K562 (cell line): ENCODE data around the gene DTL. TPM values are rescaled to one million over a fixed set of nuclear protein-coding genes. Genes with fewer than 3 reads are reported as not detected.

Source experiments
- ATAC-seq: fragments of 200-7000 bp; cut with Tn5 transposase; 3 replicates; pipeline ENCODE4 v1.9.1; 2020; ENCODE audit warnings: moderate library complexity
- BruUV-seq: library from RNA; stranded (reverse); fragments of 400-500 nt; replicated peaks from 2 replicates; lab custom pipeline; 2021; lab: Mats Ljungman, UMichigan
- CTCF ChIA-PET: fragments of 300-600 bp; formaldehyde crosslinking; extraction: SDS; loops from one replicate; lab custom pipeline; 2021; ENCODE audit warnings: low intra/inter-chr PET ratio; lab: Yijun Ruan, JAX
- POLR2A ChIA-PET: fragments of 300-600, 350-650 bp; sonication (Branson Sonifier 250); formaldehyde crosslinking; extraction: SDS; loops from one replicate; lab custom pipeline; 2021; ENCODE audit warnings: antibody characterized with exemption, inconsistent platforms; lab: Yijun Ruan, JAX
- DNase-seq, 4 experiments: peaks; one replicate each; pipeline versions ENCODE4 v3.0.0 to v3.0.0-alpha.2; 2011 to 2018; ENCODE audit warnings: low spot score in 3 of 4, mixed read lengths in 3 of 4; ENCODE audit errors: extremely low read depth in 1 of 4
- FAIRE-seq: peaks from 2 replicates; lab custom pipeline; 2011; peaks lifted over from hg19 to GRCh38; lab: Jason Lieb, UNC
- H2AFZ ChIP-seq: 2 replicates; pipeline ENCODE4 v1.6.0; 2011; ENCODE audit warnings: low read depth, low read length, control low read depth, inconsistent platforms
- H3K27ac ChIP-seq: fragments of 200-600 bp; 3 replicates; pipeline ENCODE4 v1.8.0; 2011; ENCODE audit warnings: low read depth, mild to moderate bottlenecking, control low read depth, inconsistent platforms, low read length, moderate library complexity, mixed read lengths; ENCODE audit errors: extremely low read depth
- H3K27me3 ChIP-seq, 2 experiments: fragments of 300-600 bp in 1 of 2; 2 replicates in 1 of 2; 3 replicates in 1 of 2; pipeline versions ENCODE4 v1.6.0 to v1.8.0; 2011; ENCODE audit warnings: inconsistent platforms in 2 of 2, low read length in 2 of 2, mild to moderate bottlenecking in 1 of 2, mixed read lengths in 1 of 2, moderate library complexity in 1 of 2; ENCODE audit not compliant: control insufficient read depth in 2 of 2, insufficient read depth in 2 of 2
- H3K36me3 ChIP-seq: fragments of 300-600 bp; 3 replicates; pipeline ENCODE4 v1.8.0; 2011; ENCODE audit warnings: mild to moderate bottlenecking, low read length, inconsistent platforms; ENCODE audit not compliant: control insufficient read depth, insufficient read depth
- H3K4me1 ChIP-seq, 2 experiments: fragments of 200-600 bp in 1 of 2; replicated peaks in 1 of 2; 2 replicates in 1 of 2; 3 replicates in 1 of 2; pipeline versions ENCODE4 v1.5.1 to v1.8.0; 2011; ENCODE audit warnings: inconsistent platforms in 2 of 2, low read length in 2 of 2, mild to moderate bottlenecking in 1 of 2, mixed read lengths in 1 of 2, moderate library complexity in 1 of 2; ENCODE audit not compliant: control insufficient read depth in 2 of 2, insufficient read depth in 2 of 2
- H3K4me2 ChIP-seq: 2 replicates; pipeline ENCODE4 v1.6.1; 2011; ENCODE audit warnings: low read length, control low read depth, inconsistent platforms, mixed read lengths; ENCODE audit not compliant: insufficient read depth
- H3K4me3 ChIP-seq: fragments of 200-600 bp; sonication (generic), shearing (Covaris generic); 2 replicates; pipeline ENCODE4 v1.5.1; 2016; ENCODE audit warnings: control low read depth, inconsistent platforms
- H3K79me2 ChIP-seq: fragments of 200-600 bp; 3 replicates; pipeline ENCODE4 v1.8.0; 2011; ENCODE audit warnings: low read length, inconsistent platforms; ENCODE audit not compliant: control insufficient read depth, insufficient read depth
- H3K9ac ChIP-seq, 2 experiments: 2 replicates each; pipeline versions ENCODE4 v1.6.0 to v1.6.1; 2011; ENCODE audit warnings: low read depth in 2 of 2, low read length in 2 of 2, control low read depth in 1 of 2, inconsistent platforms in 1 of 2, mild to moderate bottlenecking in 1 of 2, mixed read lengths in 1 of 2; ENCODE audit not compliant: insufficient read depth in 1 of 2
- H3K9me1 ChIP-seq: one replicate; pipeline ENCODE4 v1.6.0; 2011; ENCODE audit warnings: inconsistent platforms, mild to moderate bottlenecking, low read length, moderate library complexity; ENCODE audit not compliant: control insufficient read depth, insufficient read depth
- H3K9me3 ChIP-seq: replicated peaks from 2 replicates; pipeline ENCODE4 v1.5.1; 2011; ENCODE audit warnings: low read depth, low read length, inconsistent platforms; ENCODE audit not compliant: control insufficient read depth, insufficient read depth
- H4K20me1 ChIP-seq: replicated peaks from 2 replicates; pipeline ENCODE4 v1.6.1; 2011; ENCODE audit warnings: low read length, inconsistent platforms, mixed read lengths; ENCODE audit not compliant: control insufficient read depth, insufficient read depth
- ASH1L ChIP-seq: fragments of 450-650 bp; IDR thresholded peaks from 2 replicates; pipeline ENCODE4 v1.6.1; 2018; ENCODE audit warnings: borderline replicate concordance, mild to moderate bottlenecking, low read depth; ENCODE audit not compliant: partially characterized antibody
- CCAR2 ChIP-seq: fragments of 200-400 bp; formaldehyde crosslinking; IDR thresholded peaks from 2 replicates; pipeline ENCODE4 v1.6.1; 2017; ENCODE audit warnings: mild to moderate bottlenecking, low read depth, low read length
- ELF2 ChIP-seq: fragments of 250-450 bp; sonication (Bioruptor Pico); IDR thresholded peaks from 2 replicates; pipeline ENCODE4 v1.5.0; 2021; ENCODE audit warnings: mild to moderate bottlenecking
- FOXK1 ChIP-seq: sonication (generic); formaldehyde crosslinking; IDR thresholded peaks from 2 replicates; pipeline ENCODE4 v1.8.0; 2022; ENCODE audit warnings: missing genetic modification reagents, mild to moderate bottlenecking, borderline replicate concordance
- GATA2 ChIP-seq: sonication (generic); formaldehyde crosslinking; IDR thresholded peaks from 2 replicates; pipeline ENCODE4 v1.4.0; 2020; ENCODE audit warnings: mild to moderate bottlenecking, missing genetic modification reagents
- HCFC1 ChIP-seq: IDR thresholded peaks from 2 replicates; pipeline ENCODE4 v1.6.1; 2012; ENCODE audit warnings: low read depth, low read length, improper control_type of control experiment
- HDAC1 ChIP-seq, 2 experiments: fragments of 450-650 bp; IDR thresholded peaks; 2 replicates each; pipeline ENCODE4 v1.6.1; 2016 to 2017; ENCODE audit warnings: inconsistent platforms in 1 of 2, mild to moderate bottlenecking in 1 of 2, moderate library complexity in 1 of 2
- JUNB ChIP-seq: fragments of 450-650 bp; formaldehyde crosslinking; conservative IDR thresholded peaks from 2 replicates; pipeline ENCODE4 v1.4.0; 2020; ENCODE audit warnings: mild to moderate bottlenecking
- POLR2G ChIP-seq: fragments of 200-400 bp; formaldehyde crosslinking; IDR thresholded peaks from 2 replicates; pipeline ENCODE4 v1.6.1; 2017; ENCODE audit warnings: low read depth, mild to moderate bottlenecking, antibody characterized with exemption, low read length, moderate library complexity
- RFX5 ChIP-seq: IDR thresholded peaks from 2 replicates; pipeline ENCODE4 v1.6.1; 2011; ENCODE audit warnings: low read depth, mild to moderate bottlenecking, improper control_type of control experiment, low read length
- SMARCA4 ChIP-seq: fragments of 450-650 bp; IDR thresholded peaks from 2 replicates; pipeline ENCODE4 v1.6.1; 2016
- SRSF9 ChIP-seq: fragments of 200-400 bp; formaldehyde crosslinking; IDR thresholded peaks from 2 replicates; pipeline ENCODE4 v1.6.1; 2017; ENCODE audit warnings: low read depth, low read length, borderline replicate concordance
- TRIM28 ChIP-seq: fragments of 450-650 bp; IDR thresholded peaks from 2 replicates; pipeline ENCODE4 v1.6.1; 2017
- ZBTB8A ChIP-seq: fragments of 450-650 bp; IDR thresholded peaks from 2 replicates; pipeline ENCODE4 v1.6.1; 2018; ENCODE audit warnings: mild to moderate bottlenecking, moderate library complexity; ENCODE audit not compliant: partially characterized antibody
- ZFX ChIP-seq: sonication (generic); formaldehyde crosslinking; IDR thresholded peaks from 2 replicates; pipeline ENCODE4 v1.8.0; 2022; ENCODE audit warnings: mild to moderate bottlenecking, missing genetic modification reagents, moderate library complexity
- ZNF311 ChIP-seq: fragments of 250-450 bp; sonication (Bioruptor Pico); IDR thresholded peaks from 2 replicates; pipeline ENCODE4 v1.4.0; 2020; ENCODE audit warnings: mild to moderate bottlenecking, moderate library complexity
- ZNF551 ChIP-seq: fragments of 250-450 bp; sonication (Bioruptor Pico); IDR thresholded peaks from 2 replicates; pipeline ENCODE4 v1.5.0; 2021; ENCODE audit warnings: mild to moderate bottlenecking, moderate library complexity
- WGBS: fragments of 100-300 bp; shearing (Covaris generic); methylation state at CpG from one replicate; pipeline ENCODE4 v1.1.6; 2016; ENCODE audit warnings: low coverage, mixed read lengths; ENCODE audit not compliant: insufficient coverage; ENCODE audit errors: missing lambda C conversion rate; 5-methylcytosine and 5-hydroxymethylcytosine counted together
- in situ Hi-C: fragments of 300-500 bp; cut with MboI; formaldehyde crosslinking; loops from 4 replicates; pipeline ENCODE4 v1.15.0; 2018; ENCODE audit warnings: inconsistent platforms, mixed read lengths
- intact Hi-C: fragments of 100-400 bp; cut with micrococcal nuclease; formaldehyde crosslinking; loops from 2 replicates; pipeline ENCODE4 v1.14.2; 2022
- polyA plus RNA-seq, 8 experiments: library from polyadenylated mRNA; depleted of rRNA in 4 of 8; stranded (reverse) in 5 of 8; unstranded in 3 of 8; fragments of >200 nt; fragmentation: Nextera tagmentation in 2 of 8; fragmentation: Illumina TruSeq in 1 of 8; extraction: Ambion mirVana in 2 of 8; extraction: Trizol in 1 of 8; gene quantifications; 2 replicates each; pipeline versions ENCODE4 v1.2.1 to v1.2.3, GENCODE V29; 2011 to 2014; ENCODE audit warnings: inconsistent platforms in 1 of 8, missing spikeins in 1 of 8
- total RNA-seq, 7 experiments: library from RNA; depleted of rRNA in 6 of 7; stranded (reverse); fragments of >200 nt in 6 of 7; fragmentation: Illumina TruSeq in 2 of 7; extraction: Trizol in 2 of 7; gene quantifications; 2 replicates each; pipeline versions ENCODE4 v1.2.1 to v1.2.3, GENCODE V29; 2011 to 2021; ENCODE audit warnings: low replicate concordance in 1 of 7
- TF ChIP-seq, protein P1 (sequence below): fragments of 250-450 bp; sonication (Bioruptor Pico); IDR thresholded peaks from 2 replicates; pipeline ENCODE4 v1.4.0; 2020; ENCODE audit warnings: mild to moderate bottlenecking, moderate library complexity, borderline replicate concordance
- TF ChIP-seq, protein P2 (sequence below): conservative IDR thresholded peaks from 2 replicates; pipeline ENCODE4 v1.6.1; 2011; ENCODE audit warnings: low read depth, mild to moderate bottlenecking, low read length; ENCODE audit not compliant: control insufficient read depth

DTL gene
- total and polyA plus RNA-seq, 9 of the 15 experiments (the other 6 are each of a cell fraction or from before 2014, with no cell fraction given) = 38.3 to 81.0 (median 63.2) TPM

DNA sequence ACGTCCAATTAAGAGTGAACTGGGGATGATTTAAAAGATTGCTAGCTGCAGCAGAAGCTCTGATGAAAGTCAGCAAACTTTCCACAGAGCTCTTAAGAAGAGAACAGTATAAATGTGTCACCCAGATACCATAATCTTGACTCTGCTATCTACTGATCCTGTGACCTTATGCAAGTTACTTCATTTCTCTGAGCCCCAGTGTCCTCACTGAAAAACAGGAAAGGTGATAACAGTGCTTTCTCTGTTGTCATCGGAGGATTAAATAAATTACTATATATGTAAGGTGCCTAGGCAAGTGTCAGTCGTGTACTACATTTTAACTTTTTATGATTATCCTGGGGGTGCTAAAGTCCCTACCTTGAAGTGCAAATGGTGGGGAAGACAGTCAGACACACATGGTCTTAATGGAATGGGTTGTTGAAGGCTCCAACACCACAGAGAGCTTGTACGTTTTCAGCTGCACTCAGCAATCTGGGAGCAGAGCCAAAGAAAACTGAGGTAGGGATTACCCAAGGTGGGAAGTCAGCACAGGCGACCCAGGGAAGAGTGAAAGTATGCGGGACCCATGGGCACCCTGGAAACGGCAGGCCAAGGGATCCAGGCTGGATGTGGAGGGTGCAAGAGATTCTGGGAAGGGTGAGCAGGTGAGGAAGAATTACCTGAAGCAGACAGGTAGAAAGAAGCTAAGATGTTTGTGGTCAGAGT, 82.8 kb downstream of the DTL start (continued):
- TF ChIP-seq JUNB (CRISPR knock-in tag) (no peak), TRIM28 (no peak), POLR2G (no peak), FOXK1 (CRISPR knock-in tag) (no peak), SMARCA4 (peak; percentile 49; the same call in 1 of the 2 replicates), HCFC1 (no peak), ASH1L (no peak)
- TF ChIP-seq, all 486 proteins: peak for 30

DNA sequence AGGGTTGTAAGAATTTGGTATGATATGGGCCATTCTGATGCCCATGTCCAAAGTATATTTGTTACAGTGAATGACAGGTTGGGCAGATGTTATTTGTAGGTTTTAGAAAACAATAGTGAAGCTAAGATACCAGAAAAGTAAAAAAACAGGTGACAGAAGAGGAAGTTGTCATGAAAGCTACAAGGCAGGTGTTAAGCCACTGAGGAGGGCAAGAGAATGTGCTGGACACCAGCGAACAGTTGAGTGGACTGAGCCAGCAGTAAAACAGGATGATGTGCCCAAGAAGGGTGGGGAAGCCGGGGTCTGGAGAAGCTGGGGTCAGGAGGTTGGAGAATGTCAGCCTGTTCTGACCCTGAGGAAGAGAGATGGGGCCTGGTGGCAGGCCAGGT, 83.3 kb downstream of the DTL start:
- Histone ChIP-seq H3K27me3 (no peaks in the 10 kb centered on the region), H3K4me2 (no peak overlapping the region), H3K9ac (no peak overlapping the region), H3K4me3 (no peak overlapping the region), H3K4me1 (peaks cover 0 to 25% of the 10 kb centered on the region in 2 experiments; a peak in 4 of 5 replicates), H3K79me2 (no peaks in the 10 kb centered on the region), H3K9me1 (no peaks in the 10 kb centered on the region), H3K36me3 (peaks cover 12% of the 10 kb centered on the region; the same call in 2 of the 3 replicates), H3K9me3 (no peaks in the 10 kb centered on the region), H4K20me1 (no peaks in the 10 kb centered on the region), H2AFZ (no peak overlapping the region), H3K27ac (no peak overlapping the region)
- no peak for FAIRE-seq
- CTCF ChIA-PET = no interaction called here
- no peak for DNase-seq
- POLR2A ChIA-PET = interaction anchor here (0.6 to 1.4 kb wide), 8 partner anchors 8 to 540 kb away, joined by 3 to 4 read pairs (median 3); partner anchors contain the start of gene SLC30A1
- in situ Hi-C loops (no loop called here), intact Hi-C loops (no loop called here)
- WGBS = 74% methylated on average over 2 of the region's 2 CpGs
- no peak for ATAC-seq
- BruUV-seq = no TSS peak
- TF ChIP-seq HDAC1 (IDR thresholded peaks at IDR 0.05) (no peak), ZNF311 (CRISPR knock-in tag) (no peak), ZNF551 (CRISPR knock-in tag) (no peak), ZBTB8A (no peak), ELF2 (no peak), SRSF9 (no peak), CCAR2 (no peak), ZFX (no peak), GATA2 (CRISPR knock-in tag) (no peak), RFX5 (no peak)
- TF ChIP-seq, protein P1, sequence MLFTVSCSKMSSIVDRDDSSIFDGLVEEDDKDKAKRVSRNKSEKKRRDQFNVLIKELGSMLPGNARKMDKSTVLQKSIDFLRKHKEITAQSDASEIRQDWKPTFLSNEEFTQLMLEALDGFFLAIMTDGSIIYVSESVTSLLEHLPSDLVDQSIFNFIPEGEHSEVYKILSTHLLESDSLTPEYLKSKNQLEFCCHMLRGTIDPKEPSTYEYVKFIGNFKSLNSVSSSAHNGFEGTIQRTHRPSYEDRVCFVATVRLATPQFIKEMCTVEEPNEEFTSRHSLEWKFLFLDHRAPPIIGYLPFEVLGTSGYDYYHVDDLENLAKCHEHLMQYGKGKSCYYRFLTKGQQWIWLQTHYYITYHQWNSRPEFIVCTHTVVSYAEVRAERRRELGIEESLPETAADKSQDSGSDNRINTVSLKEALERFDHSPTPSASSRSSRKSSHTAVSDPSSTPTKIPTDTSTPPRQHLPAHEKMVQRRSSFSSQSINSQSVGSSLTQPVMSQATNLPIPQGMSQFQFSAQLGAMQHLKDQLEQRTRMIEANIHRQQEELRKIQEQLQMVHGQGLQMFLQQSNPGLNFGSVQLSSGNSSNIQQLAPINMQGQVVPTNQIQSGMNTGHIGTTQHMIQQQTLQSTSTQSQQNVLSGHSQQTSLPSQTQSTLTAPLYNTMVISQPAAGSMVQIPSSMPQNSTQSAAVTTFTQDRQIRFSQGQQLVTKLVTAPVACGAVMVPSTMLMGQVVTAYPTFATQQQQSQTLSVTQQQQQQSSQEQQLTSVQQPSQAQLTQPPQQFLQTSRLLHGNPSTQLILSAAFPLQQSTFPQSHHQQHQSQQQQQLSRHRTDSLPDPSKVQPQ (CRISPR knock-in tag) = no peak
- TF ChIP-seq, protein P2, sequence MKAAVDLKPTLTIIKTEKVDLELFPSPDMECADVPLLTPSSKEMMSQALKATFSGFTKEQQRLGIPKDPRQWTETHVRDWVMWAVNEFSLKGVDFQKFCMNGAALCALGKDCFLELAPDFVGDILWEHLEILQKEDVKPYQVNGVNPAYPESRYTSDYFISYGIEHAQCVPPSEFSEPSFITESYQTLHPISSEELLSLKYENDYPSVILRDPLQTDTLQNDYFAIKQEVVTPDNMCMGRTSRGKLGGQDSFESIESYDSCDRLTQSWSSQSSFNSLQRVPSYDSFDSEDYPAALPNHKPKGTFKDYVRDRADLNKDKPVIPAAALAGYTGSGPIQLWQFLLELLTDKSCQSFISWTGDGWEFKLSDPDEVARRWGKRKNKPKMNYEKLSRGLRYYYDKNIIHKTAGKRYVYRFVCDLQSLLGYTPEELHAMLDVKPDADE = no peak
